ENCODE results near the gene RHBDF1.

GRCh38 chr16:75580-76501 lies 3.4 kb upstream of the RHBDF1 start:
- no peak for TF ChIP-seq POLR2AphosphoS5 (IDR thresholded peaks at IDR 0.05)
- no peak for TF ChIP-seq CTCF (IDR thresholded peaks at IDR 0.05; ENCODE audit: poor library complexity, severe bottlenecking)
